ENCODE data around the gene C9orf153.

The C9orf153 gene

GRCh38 chr9:86181379-86182315, 77.8 kb downstream of the C9orf153 start:
- Histone ChIP-seq H3K36me3 (ENCODE audit: insufficient read depth, low read length) (no peaks in the 10 kb centered on the region), H3K79me2 (ENCODE audit: insufficient read depth, low read length) (no peaks in the 10 kb centered on the region), H3K4me2 (ENCODE audit: low read length) (no peak overlapping the region), H3K9ac (ENCODE audit: low read length) (no peak overlapping the region), H3K9me3 (ENCODE audit: low read length) (no peaks in the 10 kb centered on the region), H2AFZ (ENCODE audit: low read length) (no peak overlapping the region), H4K20me1 (ENCODE audit: insufficient read depth, low read length) (no peaks in the 10 kb centered on the region), H3K4me1 (ENCODE audit: insufficient read depth, low read length, severe bottlenecking) (no peaks in the 10 kb centered on the region), H3K27me3 (ENCODE audit: insufficient read depth, low read length) (no peaks in the 10 kb centered on the region), H3F3A (ENCODE audit: insufficient read depth, low read length) (no peaks in the 10 kb centered on the region), H3K27ac (ENCODE audit: low read depth, low read length, poor library complexity, severe bottlenecking) (no peak overlapping the region), H3K4me3 (ENCODE audit: low read depth, low read length, poor library complexity, severe bottlenecking) (no peak overlapping the region), H3K9me2 (ENCODE audit: low read depth, low read length) (no peaks in the 10 kb centered on the region)
- TF ChIP-seq, protein P1, sequence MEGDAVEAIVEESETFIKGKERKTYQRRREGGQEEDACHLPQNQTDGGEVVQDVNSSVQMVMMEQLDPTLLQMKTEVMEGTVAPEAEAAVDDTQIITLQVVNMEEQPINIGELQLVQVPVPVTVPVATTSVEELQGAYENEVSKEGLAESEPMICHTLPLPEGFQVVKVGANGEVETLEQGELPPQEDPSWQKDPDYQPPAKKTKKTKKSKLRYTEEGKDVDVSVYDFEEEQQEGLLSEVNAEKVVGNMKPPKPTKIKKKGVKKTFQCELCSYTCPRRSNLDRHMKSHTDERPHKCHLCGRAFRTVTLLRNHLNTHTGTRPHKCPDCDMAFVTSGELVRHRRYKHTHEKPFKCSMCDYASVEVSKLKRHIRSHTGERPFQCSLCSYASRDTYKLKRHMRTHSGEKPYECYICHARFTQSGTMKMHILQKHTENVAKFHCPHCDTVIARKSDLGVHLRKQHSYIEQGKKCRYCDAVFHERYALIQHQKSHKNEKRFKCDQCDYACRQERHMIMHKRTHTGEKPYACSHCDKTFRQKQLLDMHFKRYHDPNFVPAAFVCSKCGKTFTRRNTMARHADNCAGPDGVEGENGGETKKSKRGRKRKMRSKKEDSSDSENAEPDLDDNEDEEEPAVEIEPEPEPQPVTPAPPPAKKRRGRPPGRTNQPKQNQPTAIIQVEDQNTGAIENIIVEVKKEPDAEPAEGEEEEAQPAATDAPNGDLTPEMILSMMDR (IDR thresholded peaks at IDR 0.05; ENCODE audit: low read length), result no peak
- no peak for TF ChIP-seq EZH2 (IDR thresholded peaks at IDR 0.05; ENCODE audit: borderline replicate concordance, low read length)

GRCh38 chr9:86178503-86178902, 81.0 kb downstream of the C9orf153 start:
- no peaks in the 10 kb centered on the region for H3K36me3 ChIP-seq (ENCODE audit: insufficient read depth, low read length)
- TF ChIP-seq, protein P1 (IDR thresholded peaks at IDR 0.05; ENCODE audit: low read length), result no peak
- TF ChIP-seq EZH2 (IDR thresholded peaks at IDR 0.05; ENCODE audit: borderline replicate concordance, low read length), result no peak
- no peak overlapping the region for H3K9ac ChIP-seq (ENCODE audit: low read length)
- no peaks in the 10 kb centered on the region for H3K27me3 ChIP-seq (ENCODE audit: insufficient read depth, low read length)
- H4K20me1 ChIP-seq (ENCODE audit: insufficient read depth, low read length), result no peaks in the 10 kb centered on the region
- H3K9me2 ChIP-seq (ENCODE audit: low read depth, low read length), result no peaks in the 10 kb centered on the region
- no peak overlapping the region for H3K27ac ChIP-seq (ENCODE audit: low read depth, low read length, poor library complexity, severe bottlenecking)
- no peak overlapping the region for H3K4me2 ChIP-seq (ENCODE audit: low read length)
- no peaks in the 10 kb centered on the region for H3K4me1 ChIP-seq (ENCODE audit: insufficient read depth, low read length, severe bottlenecking)
- H3K4me3 ChIP-seq (ENCODE audit: low read depth, low read length, poor library complexity, severe bottlenecking), result no peak overlapping the region
- no peaks in the 10 kb centered on the region for H3K9me3 ChIP-seq (ENCODE audit: low read length)
- H3K79me2 ChIP-seq (ENCODE audit: insufficient read depth, low read length), result no peaks in the 10 kb centered on the region
- no peaks in the 10 kb centered on the region for H3F3A ChIP-seq (ENCODE audit: insufficient read depth, low read length)
- no peak overlapping the region for H2AFZ ChIP-seq (ENCODE audit: low read length)

DNA sequence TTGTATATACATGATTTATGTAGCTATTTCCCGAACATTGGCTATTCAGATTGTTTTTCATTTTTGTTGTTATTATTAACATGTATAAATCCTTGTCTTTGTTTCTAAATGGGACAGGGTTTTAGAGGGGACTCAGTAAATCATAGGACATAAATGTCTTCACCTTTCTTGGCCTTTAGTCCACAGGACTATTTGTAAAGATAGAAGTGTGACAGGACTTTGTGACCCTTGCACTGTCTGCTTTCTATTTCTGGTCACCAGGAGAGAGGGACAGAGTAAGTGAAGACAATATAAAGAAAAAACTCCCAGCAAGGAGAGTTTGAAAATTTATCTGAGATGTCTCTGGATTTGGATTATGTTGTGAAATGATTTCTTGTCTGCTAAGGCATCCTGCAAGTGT, 81.5 kb downstream of the C9orf153 start:
- Histone ChIP-seq H3K27ac (ENCODE audit: low read depth, low read length, poor library complexity, severe bottlenecking) (no peak overlapping the region), H3K36me3 (ENCODE audit: insufficient read depth, low read length) (no peaks in the 10 kb centered on the region), H3K9me3 (ENCODE audit: low read length) (no peaks in the 10 kb centered on the region), H3K9me2 (ENCODE audit: low read depth, low read length) (no peaks in the 10 kb centered on the region), H3K9ac (ENCODE audit: low read length) (no peak overlapping the region), H2AFZ (ENCODE audit: low read length) (no peak overlapping the region), H4K20me1 (ENCODE audit: insufficient read depth, low read length) (no peaks in the 10 kb centered on the region), H3K79me2 (ENCODE audit: insufficient read depth, low read length) (no peaks in the 10 kb centered on the region), H3K4me3 (ENCODE audit: low read depth, low read length, poor library complexity, severe bottlenecking) (no peak overlapping the region), H3K4me2 (ENCODE audit: low read length) (no peak overlapping the region), H3F3A (ENCODE audit: insufficient read depth, low read length) (no peaks in the 10 kb centered on the region), H3K4me1 (ENCODE audit: insufficient read depth, low read length, severe bottlenecking) (no peaks in the 10 kb centered on the region), H3K27me3 (ENCODE audit: insufficient read depth, low read length) (no peaks in the 10 kb centered on the region)
- TF ChIP-seq, protein P1 (IDR thresholded peaks at IDR 0.05; ENCODE audit: low read length), result no peak
- no peak for TF ChIP-seq EZH2 (IDR thresholded peaks at IDR 0.05; ENCODE audit: borderline replicate concordance, low read length)
